MCF 10A (cell line): Measurements from ENCODE around the gene CCDC9B. TPM values are rescaled to one million over a fixed set of nuclear protein-coding genes. Genes with fewer than 3 reads are reported as not detected.

ENCODE experiments used
- BruUV-seq: library from RNA; stranded (reverse); fragments of 400-500 nt; replicated peaks from 2 replicates; lab custom pipeline; 2021; lab: Mats Ljungman, UMichigan
- CTCF ChIA-PET: fragments of 300-600 bp; sonication (Branson Sonifier 250); formaldehyde crosslinking; extraction: SDS; loops from one replicate; lab custom pipeline; 2021; ENCODE audit warnings: antibody characterized with exemption, inconsistent platforms; lab: Yijun Ruan, JAX
- POLR2A ChIA-PET: fragments of 300-600, 350-650 bp; sonication (Branson Sonifier 250); formaldehyde crosslinking; extraction: SDS; loops from one replicate; lab custom pipeline; 2020; ENCODE audit warnings: antibody characterized with exemption, inconsistent platforms; lab: Yijun Ruan, JAX
- DNase-seq: peaks from one replicate; pipeline ENCODE4 v3.0.0-alpha.2; 2018; ENCODE audit not compliant: unreplicated experiment
- H3K27ac Mint-ChIP-seq: one replicate; pipeline ENCODE4 v1.8.0; 2022; ENCODE audit warnings: mild to moderate bottlenecking, low read depth, mixed read lengths; ENCODE audit not compliant: unreplicated experiment
- H3K27me3 Mint-ChIP-seq: one replicate; pipeline ENCODE4 v1.8.0; 2022; ENCODE audit warnings: mixed read lengths; ENCODE audit not compliant: insufficient read depth, unreplicated experiment
- H3K36me3 Mint-ChIP-seq: one replicate; pipeline ENCODE4 v1.8.0; 2022; ENCODE audit warnings: mild to moderate bottlenecking, moderate library complexity, mixed read lengths; ENCODE audit not compliant: insufficient read depth, unreplicated experiment
- H3K4me1 Mint-ChIP-seq: one replicate; pipeline ENCODE4 v1.8.0; 2022; ENCODE audit warnings: mixed read lengths; ENCODE audit not compliant: insufficient read depth, unreplicated experiment
- H3K4me3 Mint-ChIP-seq: one replicate; pipeline ENCODE4 v1.8.0; 2022; ENCODE audit warnings: mild to moderate bottlenecking, moderate library complexity, mixed read lengths; ENCODE audit not compliant: unreplicated experiment
- H3K9me3 Mint-ChIP-seq: one replicate; pipeline ENCODE4 v1.8.0; 2022; ENCODE audit warnings: mixed read lengths; ENCODE audit not compliant: unreplicated experiment
- CTCF ChIP-seq: fragments of 200-600 bp; IDR thresholded peaks from one replicate; pipeline ENCODE4 v1.8.0; 2022; ENCODE audit warnings: antibody characterized with exemption, mild to moderate bottlenecking; ENCODE audit not compliant: unreplicated experiment
- intact Hi-C: fragments of 100-400 bp; cut with micrococcal nuclease; formaldehyde crosslinking; loops from 2 replicates; pipeline ENCODE4 v1.14.1; 2022
- total RNA-seq: library from RNA; stranded (reverse); gene quantifications from 2 replicates; pipeline ENCODE4 v1.2.3, GENCODE V29; 2022

CCDC9B gene
- total RNA-seq, 1 experiment from 2014 or later: 36.0 TPM

- intact Hi-C loops: no loop called here
- DNase-seq: no peak
- H3K9me3 Mint-ChIP-seq: no peaks in the 10 kb centered on the region
- BruUV-seq: no TSS peak
- TF ChIP-seq CTCF: no peak
- H3K36me3 Mint-ChIP-seq: peaks cover 13% of the 10 kb centered on the region
- ChIA-PET POLR2A (interaction anchor here (1.2 kb wide), 1 partner anchor 16 kb away, joined by 3 read pairs; no protein-coding TSS in a partner anchor), CTCF (interaction anchor here (0.7 to 6.8 kb wide), 4 partner anchors 10 to 119 kb away, joined by 3 to 38 read pairs (median 9); no protein-coding TSS in a partner anchor)
- peak overlapping the region; percentile 73 for H3K4me3 Mint-ChIP-seq
- no peak overlapping the region for H3K27ac Mint-ChIP-seq
- H3K4me1 Mint-ChIP-seq: no peaks in the 10 kb centered on the region
- H3K27me3 Mint-ChIP-seq: no peaks in the 10 kb centered on the region
Observed at GRCh38 chr15:40358471-40359353, 18.0 kb upstream of the CCDC9B start.

- BruUV-seq: no TSS peak
- intact Hi-C loops: no loop called here
- ChIA-PET CTCF (interaction anchor here (0.5 to 6.8 kb wide), 8 partner anchors 10 to 118 kb away, joined by 3 to 38 read pairs (median 4); no protein-coding TSS in a partner anchor), POLR2A (interaction anchor here (1.2 kb wide), 1 partner anchor 16 kb away, joined by 3 read pairs; no protein-coding TSS in a partner anchor)
- Mint-ChIP-seq H3K27ac (no peak within 1 kb of the TSS), H3K36me3 (peaks cover 6% of the 10 kb centered on the region), H3K4me3 (peak within 1 kb of the TSS; percentile 73), H3K27me3 (no peaks in the 10 kb centered on the region), H3K9me3 (no peaks in the 10 kb centered on the region), H3K4me1 (no peaks in the 10 kb centered on the region)
- TF ChIP-seq CTCF: no peak
- peak; percentile 71 for DNase-seq
Observed at GRCh38 chr15:40357723-40358470, 17.2 kb upstream of the CCDC9B start, which contains the start of gene DISP2. TSS of gene DISP2 (plus strand) at chr15:40358219. CDS start at chr15:40358322, 103 bp downstream.

- Mint-ChIP-seq H3K4me3 (no peak overlapping the region), H3K27me3 (no peaks in the 10 kb centered on the region), H3K4me1 (no peaks in the 10 kb centered on the region), H3K36me3 (peaks cover 6% of the 10 kb centered on the region), H3K27ac (no peak overlapping the region), H3K9me3 (no peaks in the 10 kb centered on the region)
- CTCF ChIA-PET: interaction anchor here (0.5 to 6.8 kb wide), 9 partner anchors 11 to 93 kb away, joined by 3 to 38 read pairs (median 5); no protein-coding TSS in a partner anchor
- no peak for TF ChIP-seq CTCF
- no peak for DNase-seq
- BruUV-seq: no TSS peak
- POLR2A ChIA-PET: no interaction called here
- intact Hi-C loops: no loop called here
Observed at GRCh38 chr15:40357246-40357645, 16.5 kb upstream of the CCDC9B start.
